HAP-1 (cell line): ENCODE results near the gene SNRNP200.
"Not testable (repeated sequence)": the region's sequence is repeated elsewhere in the genome, so short reads cannot be mapped to it uniquely, and the experiment has no call there.

Source experiments
- DNase-seq, 2 experiments: peaks; one replicate each; pipeline ENCODE4 v3.0.0-alpha.2; 2016 to 2020; ENCODE audit warnings: low spot score in 2 of 2
- H3K27me3 ChIP-seq: fragments of 250-450 bp; sonication (Bioruptor Pico); 2 replicates; pipeline ENCODE4 v1.5.1; 2020; ENCODE audit warnings: low read depth, mild to moderate bottlenecking, moderate library complexity
- H3K36me3 ChIP-seq: fragments of 250-450 bp; sonication (Bioruptor Pico); replicated peaks from 2 replicates; pipeline ENCODE4 v1.5.1; 2020; ENCODE audit warnings: mild to moderate bottlenecking
- H3K4me1 ChIP-seq: fragments of 250-450 bp; sonication (Bioruptor Pico); 2 replicates; pipeline ENCODE4 v1.5.1; 2020; ENCODE audit warnings: mild to moderate bottlenecking
- H3K4me3 ChIP-seq: fragments of 250-450 bp; sonication (Bioruptor Pico); 2 replicates; pipeline ENCODE4 v1.5.1; 2020; ENCODE audit warnings: mild to moderate bottlenecking, moderate library complexity
- H3K9me3 ChIP-seq: fragments of 250-450 bp; sonication (Bioruptor Pico); 2 replicates; pipeline ENCODE4 v1.5.1; 2020; ENCODE audit warnings: mild to moderate bottlenecking, moderate library complexity
- in situ Hi-C: fragments of 300-500 bp; cut with MboI; formaldehyde crosslinking; loops from 3 replicates; pipeline ENCODE4 v1.14.3; 2020; ENCODE audit warnings: low sequenced_read_pairs, inconsistent platforms, mixed read lengths

The SNRNP200 gene

GRCh38 chr2:96318723-96319122 lies 13.4 kb upstream of the SNRNP200 start:
- in situ Hi-C loops, result no loop called here
- peaks cover 3% of the 10 kb centered on the region for H3K27me3 ChIP-seq
- DNase-seq, result no peak
- no peak overlapping the region for H3K4me3 ChIP-seq
- peaks cover 14% of the 10 kb centered on the region for H3K4me1 ChIP-seq
- no peaks in the 10 kb centered on the region for H3K36me3 ChIP-seq
- H3K9me3 ChIP-seq, result no peaks in the 10 kb centered on the region

GRCh38 chr2:96317584-96317997 lies 12.2 kb upstream of the SNRNP200 start:
- no peak for DNase-seq
- in situ Hi-C loops, result no loop called here
- H3K4me1 ChIP-seq, result peaks cover 14% of the 10 kb centered on the region
- H3K27me3 ChIP-seq, result peaks cover under 1% of the 10 kb centered on the region
- no peaks in the 10 kb centered on the region for H3K9me3 ChIP-seq
- H3K36me3 ChIP-seq, result no peaks in the 10 kb centered on the region
- no peak overlapping the region for H3K4me3 ChIP-seq

- H3K36me3 ChIP-seq, result no peaks in the 10 kb centered on the region
- no peaks in the 10 kb centered on the region for H3K9me3 ChIP-seq
- DNase-seq, result no peak
- H3K27me3 ChIP-seq, result no peaks in the 10 kb centered on the region; the same call in 1 of the 2 replicates
- H3K4me1 ChIP-seq, result peaks cover 17% of the 10 kb centered on the region
- H3K4me3 ChIP-seq, result no peak overlapping the region
- in situ Hi-C loops, result no loop called here
Observed at GRCh38 chr2:96316999-96317398, 11.7 kb upstream of the SNRNP200 start.

GRCh38 chr2:96315400-96316071 lies 10.2 kb upstream of the SNRNP200 start:
- Histone ChIP-seq H3K9me3 (no peaks in the 10 kb centered on the region), H3K36me3 (no peaks in the 10 kb centered on the region), H3K27me3 (no peaks in the 10 kb centered on the region; the same call in 1 of the 2 replicates), H3K4me3 (no peak overlapping the region), H3K4me1 (peaks cover 9% of the 10 kb centered on the region)
- DNase-seq, result no peak
- in situ Hi-C loops, result no loop called here

GRCh38 chr2:96315005-96315399 lies 9.7 kb upstream of the SNRNP200 start:
- no peaks in the 10 kb centered on the region for H3K9me3 ChIP-seq
- H3K36me3 ChIP-seq, result no peaks in the 10 kb centered on the region
- no peaks in the 10 kb centered on the region for H3K27me3 ChIP-seq
- no peak overlapping the region for H3K4me3 ChIP-seq
- peaks cover 7% of the 10 kb centered on the region; the same call in 1 of the 2 replicates for H3K4me1 ChIP-seq
- in situ Hi-C loops, result no loop called here
- DNase-seq, result no peak

GRCh38 chr2:96308248-96308647 lies 2.9 kb upstream of the SNRNP200 start:
- in situ Hi-C loops, result no loop called here
- H3K4me3 ChIP-seq, result no peak overlapping the region
- peak in 1 of 2 experiments; percentile 37 for DNase-seq
- no peaks in the 10 kb centered on the region for H3K9me3 ChIP-seq
- peaks cover 13% of the 10 kb centered on the region for H3K36me3 ChIP-seq
- no peaks in the 10 kb centered on the region for H3K27me3 ChIP-seq
- H3K4me1 ChIP-seq, result peaks cover 19% of the 10 kb centered on the region

GRCh38 chr2:96306370-96306769 lies 1.0 kb upstream of the SNRNP200 start:
- in situ Hi-C loops, result no loop called here
- Histone ChIP-seq H3K4me1 (peaks cover 12% of the 10 kb centered on the region), H3K4me3 (peak overlapping the region; percentile 91), H3K36me3 (peaks cover 32% of the 10 kb centered on the region), H3K9me3 (no peaks in the 10 kb centered on the region), H3K27me3 (no peaks in the 10 kb centered on the region)
- DNase-seq, result no peak

GRCh38 chr2:96305979-96306308 lies 598 bp upstream of the SNRNP200 start:
- Histone ChIP-seq H3K4me3 (peak overlapping the region; percentile 91), H3K27me3 (no peaks in the 10 kb centered on the region), H3K9me3 (no peaks in the 10 kb centered on the region), H3K4me1 (peaks cover 12% of the 10 kb centered on the region), H3K36me3 (peaks cover 36% of the 10 kb centered on the region)
- no peak for DNase-seq
- in situ Hi-C loops, result no loop called here

- H3K9me3 ChIP-seq, result no peaks in the 10 kb centered on the region
- DNase-seq, result no peak
- H3K4me3 ChIP-seq, result peak overlapping the region; percentile 91
- in situ Hi-C loops, result no loop called here
- peaks cover 12% of the 10 kb centered on the region for H3K4me1 ChIP-seq
- no peaks in the 10 kb centered on the region for H3K27me3 ChIP-seq
- peaks cover 50% of the 10 kb centered on the region for H3K36me3 ChIP-seq
Observed at GRCh38 chr2:96304606-96305005, 740 bp downstream of the SNRNP200 start.

- H3K36me3 ChIP-seq, result peaks cover 77% of the 10 kb centered on the region
- H3K4me3 ChIP-seq, result no peak overlapping the region
- peaks cover 12% of the 10 kb centered on the region for H3K4me1 ChIP-seq
- H3K27me3 ChIP-seq, result no peaks in the 10 kb centered on the region
- in situ Hi-C loops, result no loop called here
- DNase-seq, result no peak
- no peaks in the 10 kb centered on the region for H3K9me3 ChIP-seq
Observed at GRCh38 chr2:96301865-96302264, 3.5 kb downstream of the SNRNP200 start.

GRCh38 chr2:96296925-96297324 lies 8.4 kb downstream of the SNRNP200 start:
- no peaks in the 10 kb centered on the region for H3K27me3 ChIP-seq
- no peak for DNase-seq
- H3K9me3 ChIP-seq, result no peaks in the 10 kb centered on the region
- no peak overlapping the region for H3K4me3 ChIP-seq
- peaks cover 98% of the 10 kb centered on the region for H3K36me3 ChIP-seq
- no peaks in the 10 kb centered on the region; the same call in 1 of the 2 replicates for H3K4me1 ChIP-seq
- in situ Hi-C loops, result no loop called here

GRCh38 chr2:96294271-96294670 lies 11.1 kb downstream of the SNRNP200 start:
- H3K4me1 ChIP-seq, in situ Hi-C loops, DNase-seq, H3K4me3 ChIP-seq, H3K9me3 ChIP-seq, H3K27me3 ChIP-seq: not testable (repeated sequence)
- peaks cover 98% of the 10 kb centered on the region for H3K36me3 ChIP-seq

GRCh38 chr2:96291751-96292150 lies 13.6 kb downstream of the SNRNP200 start:
- Histone ChIP-seq H3K36me3 (peaks cover 98% of the 10 kb centered on the region), H3K4me1 (no peaks in the 10 kb centered on the region), H3K27me3 (no peaks in the 10 kb centered on the region), H3K9me3 (no peaks in the 10 kb centered on the region), H3K4me3 (no peak overlapping the region)
- no peak for DNase-seq
- in situ Hi-C loops, result no loop called here

- in situ Hi-C loops, result no loop called here
- Histone ChIP-seq H3K4me1 (no peaks in the 10 kb centered on the region), H3K9me3 (no peaks in the 10 kb centered on the region), H3K4me3 (no peak overlapping the region), H3K36me3 (peaks cover 100% of the 10 kb centered on the region), H3K27me3 (no peaks in the 10 kb centered on the region)
- DNase-seq, result no peak
Observed at GRCh38 chr2:96287273-96287856, 18.0 kb downstream of the SNRNP200 start.
